HT-29 (cell line): ENCODE data around the gene SLC35D3. TPM values are rescaled to one million over a fixed set of nuclear protein-coding genes. Genes with fewer than 3 reads are reported as not detected.
"Not testable (repeated sequence)": the region's sequence is repeated elsewhere in the genome, so short reads cannot be mapped to it uniquely, and the experiment has no call there.

ENCODE experiments used
- DNase-seq: peaks from one replicate; pipeline ENCODE4 v3.0.0-alpha.2; 2015; ENCODE audit warnings: low spot score
- total RNA-seq: library from RNA; depleted of rRNA; stranded (reverse); fragments of >200 nt; shearing (Covaris generic); gene quantifications from 2 replicates; pipeline ENCODE4 v1.2.3, GENCODE V29; 2014

Gene SLC35D3
- total RNA-seq, 1 experiment from 2014 or later: 0.66 TPM

GRCh38 chr6:136922685-136923006, 545 bp downstream of the SLC35D3 start:
- DNase-seq: no peak

- DNase-seq: no peak
These were observed 1.2 kb downstream of the SLC35D3 start for GRCh38 chr6:136923116-136923953.

- DNase-seq: no peak
These were observed 2.0 kb downstream of the SLC35D3 start for GRCh38 chr6:136923954-136924673.

- no peak for DNase-seq
These were observed 4.3 kb downstream of the SLC35D3 start for GRCh38 chr6:136926383-136926782.

- DNase-seq: peak; percentile 58
These were observed 5.2 kb downstream of the SLC35D3 start for GRCh38 chr6:136927292-136927691.

- DNase-seq: no peak
These were observed 8.4 kb downstream of the SLC35D3 start for GRCh38 chr6:136930528-136930927.

- DNase-seq: no peak
These were observed 10.5 kb downstream of the SLC35D3 start for GRCh38 chr6:136932599-136932998.

- no peak for DNase-seq
These were observed 23.0 kb downstream of the SLC35D3 start for GRCh38 chr6:136945072-136945471.

GRCh38 chr6:136945711-136946121, 23.6 kb downstream of the SLC35D3 start:
- no peak for DNase-seq

- no peak for DNase-seq
These were observed 24.9 kb downstream of the SLC35D3 start for GRCh38 chr6:136947037-136947436.

- DNase-seq: not testable (repeated sequence)
These were observed 27.9 kb downstream of the SLC35D3 start for GRCh38 chr6:136949957-136950356.

GRCh38 chr6:136950436-136951126, 28.5 kb downstream of the SLC35D3 start:
- no peak for DNase-seq

- DNase-seq: no peak
These were observed 30.7 kb downstream of the SLC35D3 start for GRCh38 chr6:136952714-136953260.

- no peak for DNase-seq
These were observed 33.0 kb downstream of the SLC35D3 start for GRCh38 chr6:136955123-136955522.

- DNase-seq: no peak
These were observed 34.8 kb downstream of the SLC35D3 start for GRCh38 chr6:136956590-136957544.

- no peak for DNase-seq
These were observed 36.1 kb downstream of the SLC35D3 start for GRCh38 chr6:136958168-136958567.

GRCh38 chr6:136959471-136959891, 37.4 kb downstream of the SLC35D3 start:
- DNase-seq: peak; percentile 64

- not testable (repeated sequence) for DNase-seq
These were observed 37.8 kb downstream of the SLC35D3 start for GRCh38 chr6:136959935-136960334.

- no peak for DNase-seq
These were observed 38.7 kb downstream of the SLC35D3 start for GRCh38 chr6:136960781-136961180.

GRCh38 chr6:136961848-136962247, 39.7 kb downstream of the SLC35D3 start:
- DNase-seq: no peak

GRCh38 chr6:136962661-136963060, 40.6 kb downstream of the SLC35D3 start:
- peak; percentile 36 for DNase-seq
